Natural killer cell treated with Interleukin-12 subunit alpha and Interleukin-12 subunit beta and Interleukin-15 and Interleukin-18, amount 100 ng/mL, for 72 hours (primary cell): ENCODE measurements around the gene GALNT2. TPM values are rescaled to one million over a fixed set of nuclear protein-coding genes. Genes with fewer than 3 reads are reported as not detected.
A peak's percentile ranks its signal among the peaks of the same experiment; 100 is the strongest.

Source experiments
- ATAC-seq, 2 donors: fragments of 150-1000 bp; cut with Tn5 transposase in 1 of 2; sonication (Bioruptor Pico), chemical (Tn5 transposase) in 1 of 2; 2 replicates each; pipeline ENCODE4 v1.10.0; 2021
- DNase-seq: peaks from one replicate; pipeline ENCODE4 v3.0.0; 2022; ENCODE audit warnings: low spot score
- H3K27ac Mint-ChIP-seq, 2 donors: 1 replicate in 1 of 2; 2 replicates in 1 of 2; pipeline ENCODE4 v1.8.0; 2022; ENCODE audit warnings: mixed read lengths in 2 of 2, mild to moderate bottlenecking in 1 of 2, moderate library complexity in 1 of 2
- H3K27me3 Mint-ChIP-seq, 2 donors: 1 replicate in 1 of 2; 2 replicates in 1 of 2; pipeline ENCODE4 v1.8.0; 2022; ENCODE audit warnings: mixed read lengths in 2 of 2
- H3K36me3 Mint-ChIP-seq: one replicate; pipeline ENCODE4 v1.8.0; 2022; ENCODE audit warnings: mixed read lengths
- H3K4me1 Mint-ChIP-seq, 2 donors: 1 replicate in 1 of 2; 2 replicates in 1 of 2; pipeline ENCODE4 v1.8.0; 2022; ENCODE audit warnings: low read depth in 2 of 2, mixed read lengths in 2 of 2, mild to moderate bottlenecking in 1 of 2
- H3K4me3 Mint-ChIP-seq: one replicate; pipeline ENCODE4 v1.8.0; 2022; ENCODE audit warnings: mixed read lengths
- H3K9me3 Mint-ChIP-seq: 2 replicates; pipeline ENCODE4 v1.8.0; 2022; ENCODE audit warnings: mixed read lengths
- total RNA-seq, 2 donors: library from RNA; stranded (reverse); gene quantifications; one replicate each; pipeline ENCODE4 v1.2.3, GENCODE V29; 2022

GALNT2 gene
- total RNA-seq, 2 donors from 2014 or later, result 37.7 to 51.5 TPM

DNA sequence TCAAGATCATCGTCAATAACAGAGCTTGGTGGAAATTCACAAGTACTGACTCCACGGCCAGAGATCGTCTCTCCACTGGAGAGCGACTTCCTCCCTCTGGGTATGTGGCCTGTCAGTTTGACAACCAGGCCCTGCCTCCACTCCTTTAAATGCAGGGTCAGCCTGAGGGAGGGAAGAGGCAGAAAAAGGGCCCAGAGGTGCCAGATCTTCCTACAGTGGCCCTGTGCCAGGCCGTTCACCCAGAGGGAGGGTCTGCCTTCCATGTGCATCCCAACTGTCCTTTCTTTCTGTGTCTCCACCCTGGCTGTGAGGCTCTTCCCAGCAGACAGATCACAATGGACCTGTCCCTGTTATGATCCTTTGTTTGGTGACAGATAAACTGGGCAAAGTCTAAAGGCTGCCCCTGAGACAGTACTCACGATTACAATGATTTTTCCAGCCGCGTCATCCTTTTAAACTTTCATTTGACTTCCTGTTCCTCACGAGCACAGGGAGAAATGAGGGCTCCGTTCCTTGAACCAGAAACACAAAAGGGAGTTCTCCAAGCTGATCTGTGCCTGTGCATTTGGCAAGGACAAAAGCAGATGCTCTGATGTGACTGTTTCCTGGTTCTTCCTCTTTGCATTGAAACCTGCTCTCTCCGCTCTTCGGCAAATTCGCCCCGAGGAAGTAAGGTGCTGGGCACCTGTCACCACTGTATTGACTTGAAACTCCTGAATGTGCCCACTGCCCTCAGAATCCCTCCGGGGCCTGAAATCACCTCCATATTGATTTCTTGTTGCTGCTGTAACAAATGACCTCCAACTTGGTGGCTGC is 232.4 kb downstream of the GALNT2 start:
- H3K27me3 Mint-ChIP-seq, result peaks cover 0 to 7% of the 10 kb centered on the region in 2 donors
- no peaks in the 10 kb centered on the region for H3K9me3 Mint-ChIP-seq
- H3K4me3 Mint-ChIP-seq, result no peak overlapping the region
- DNase-seq (peak; percentile 18), ATAC-seq (no peak)
- H3K27ac Mint-ChIP-seq, result no peak overlapping the region
- H3K4me1 Mint-ChIP-seq, result peaks cover 5 to 9% of the 10 kb centered on the region in 2 donors
- no peaks in the 10 kb centered on the region for H3K36me3 Mint-ChIP-seq

GRCh38 chr1:230300322-230301301 is 233.6 kb downstream of the GALNT2 start:
- Mint-ChIP-seq H3K4me3 (no peak overlapping the region), H3K27me3 (peaks cover 0 to 3% of the 10 kb centered on the region in 2 donors), H3K27ac (no peak overlapping the region), H3K4me1 (peaks cover 5 to 9% of the 10 kb centered on the region in 2 donors), H3K9me3 (no peaks in the 10 kb centered on the region), H3K36me3 (no peaks in the 10 kb centered on the region)
- peak; percentile 53 for DNase-seq
- ATAC-seq, result peak in 1 of 2 donors; percentile 32

GRCh38 chr1:230301322-230301721 is 234.3 kb downstream of the GALNT2 start:
- Mint-ChIP-seq H3K9me3 (no peaks in the 10 kb centered on the region), H3K4me3 (no peak overlapping the region), H3K36me3 (no peaks in the 10 kb centered on the region), H3K4me1 (peaks cover 5 to 9% of the 10 kb centered on the region in 2 donors), H3K27me3 (peaks cover 0 to 3% of the 10 kb centered on the region in 2 donors), H3K27ac (no peak overlapping the region)
- DNase-seq (no peak), ATAC-seq (no peak)

DNA sequence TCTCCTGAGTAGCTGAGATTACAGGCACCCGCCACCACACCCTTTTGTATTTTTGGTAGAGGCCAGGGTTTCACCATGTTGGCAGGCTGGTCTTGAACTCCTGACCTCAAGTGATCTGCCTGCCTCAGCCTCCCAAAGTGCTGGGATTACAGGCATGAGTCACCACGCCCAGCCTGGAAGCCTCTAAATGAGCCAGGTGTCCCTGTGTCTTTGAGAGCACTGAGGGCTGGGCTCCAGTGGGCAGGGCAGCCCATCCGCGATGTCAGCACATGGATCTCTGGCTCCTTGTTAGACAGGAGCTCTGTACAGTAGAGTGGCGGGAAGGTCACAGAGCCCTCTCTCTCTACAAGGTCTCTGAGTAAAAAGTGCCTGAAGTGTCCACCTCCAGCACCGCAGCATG is 234.8 kb downstream of the GALNT2 start:
- ATAC-seq (no peak), DNase-seq (no peak)
- H3K9me3 Mint-ChIP-seq, result no peaks in the 10 kb centered on the region
- H3K36me3 Mint-ChIP-seq, result no peaks in the 10 kb centered on the region
- H3K4me1 Mint-ChIP-seq, result peaks cover 5 to 9% of the 10 kb centered on the region in 2 donors
- H3K4me3 Mint-ChIP-seq, result no peak overlapping the region
- no peak overlapping the region for H3K27ac Mint-ChIP-seq
- H3K27me3 Mint-ChIP-seq, result peaks cover 0 to 3% of the 10 kb centered on the region in 2 donors

- Mint-ChIP-seq H3K27ac (peak overlapping the region in 1 of 2 donors; percentile 3), H3K27me3 (peaks cover 0 to 3% of the 10 kb centered on the region in 2 donors), H3K9me3 (no peaks in the 10 kb centered on the region), H3K4me1 (peaks cover 8 to 9% of the 10 kb centered on the region in 2 donors), H3K36me3 (no peaks in the 10 kb centered on the region), H3K4me3 (no peak overlapping the region)
- no peak for DNase-seq
- ATAC-seq, result no peak
Measured at GRCh38 chr1:230303069-230303468, 236.0 kb downstream of the GALNT2 start.

DNA sequence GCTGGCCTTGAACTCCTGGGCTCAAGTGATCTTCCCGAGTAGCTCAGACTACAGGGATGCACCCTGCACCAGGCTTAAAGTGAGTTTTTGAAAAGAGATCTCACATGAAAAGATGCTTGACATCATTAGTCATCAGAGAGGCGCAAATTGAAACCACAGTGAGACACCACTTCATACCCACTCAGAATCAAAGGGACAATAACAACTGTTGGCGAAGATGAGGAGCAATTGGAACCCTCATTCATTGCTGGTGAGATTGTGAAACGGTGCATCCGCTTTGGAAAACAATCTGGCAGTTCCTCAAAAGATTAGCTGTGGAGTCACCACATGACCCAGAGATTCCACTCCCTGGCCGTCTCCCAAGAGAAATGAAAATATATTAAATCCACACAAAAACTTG is 236.8 kb downstream of the GALNT2 start:
- Mint-ChIP-seq H3K4me1 (peaks cover 8 to 9% of the 10 kb centered on the region in 2 donors), H3K27me3 (peaks cover 0 to 3% of the 10 kb centered on the region in 2 donors), H3K27ac (peak overlapping the region in 1 of 2 donors; percentile 3), H3K36me3 (no peaks in the 10 kb centered on the region), H3K4me3 (no peak overlapping the region), H3K9me3 (no peaks in the 10 kb centered on the region)
- ATAC-seq (no peak), DNase-seq (peak; percentile 10)

DNA sequence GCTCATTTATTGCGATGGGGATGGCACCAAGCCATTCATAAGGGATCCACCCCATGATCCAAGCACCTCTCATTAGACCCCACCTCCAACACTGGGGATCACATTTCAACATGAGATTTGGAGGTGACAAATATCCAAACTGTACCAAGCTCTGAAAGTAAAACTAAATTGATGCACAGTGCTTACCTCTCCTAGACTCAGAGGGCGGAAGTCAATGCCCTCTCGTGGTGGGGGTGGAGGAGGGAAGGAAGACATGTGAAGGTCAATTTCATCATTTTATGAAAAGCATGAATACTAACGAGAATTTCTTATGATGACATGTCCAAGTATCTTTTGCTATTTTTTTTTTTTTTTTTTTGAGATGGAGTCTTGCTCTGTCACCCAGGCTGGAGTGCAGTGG is 239.1 kb downstream of the GALNT2 start:
- ATAC-seq (peak; percentile 75 to 83), DNase-seq (peak; percentile 37)
- Mint-ChIP-seq H3K36me3 (no peaks in the 10 kb centered on the region), H3K4me3 (no peak overlapping the region), H3K9me3 (no peaks in the 10 kb centered on the region), H3K4me1 (peaks cover 10 to 14% of the 10 kb centered on the region in 2 donors), H3K27me3 (peaks cover 0 to 5% of the 10 kb centered on the region in 2 donors), H3K27ac (no peak overlapping the region)

DNA sequence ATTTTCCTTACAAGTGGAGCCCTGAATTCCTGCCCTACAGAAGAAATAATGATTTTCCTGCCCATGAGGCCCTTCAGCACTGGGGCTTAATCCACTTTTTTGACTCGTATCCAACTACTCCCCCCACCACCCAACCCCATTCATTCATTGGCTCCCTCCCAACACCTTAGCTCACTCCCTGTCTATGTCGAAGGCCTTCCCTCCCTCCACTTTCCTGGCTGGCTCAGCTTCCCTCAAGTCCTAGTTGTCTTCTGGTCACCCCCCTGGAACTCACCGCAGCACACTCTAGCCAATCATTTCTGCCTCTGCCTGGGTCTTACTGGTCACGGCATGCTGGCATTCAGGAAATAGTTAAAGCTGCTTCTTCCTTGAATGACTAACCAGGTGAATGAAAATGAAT is 240.2 kb downstream of the GALNT2 start:
- H3K4me1 Mint-ChIP-seq, result peaks cover 10 to 14% of the 10 kb centered on the region in 2 donors
- H3K4me3 Mint-ChIP-seq, result peak overlapping the region; percentile 12
- H3K36me3 Mint-ChIP-seq, result no peaks in the 10 kb centered on the region
- H3K27me3 Mint-ChIP-seq, result peaks cover 8 to 9% of the 10 kb centered on the region in 2 donors
- no peak overlapping the region for H3K27ac Mint-ChIP-seq
- DNase-seq (peak; percentile 23), ATAC-seq (no peak)
- H3K9me3 Mint-ChIP-seq, result no peaks in the 10 kb centered on the region

- no peak overlapping the region for H3K4me3 Mint-ChIP-seq
- ATAC-seq (no peak), DNase-seq (peak; percentile 13)
- peaks cover 10 to 14% of the 10 kb centered on the region in 2 donors for H3K4me1 Mint-ChIP-seq
- no peaks in the 10 kb centered on the region for H3K9me3 Mint-ChIP-seq
- no peak overlapping the region for H3K27ac Mint-ChIP-seq
- no peaks in the 10 kb centered on the region for H3K36me3 Mint-ChIP-seq
- peaks cover 8 to 9% of the 10 kb centered on the region in 2 donors for H3K27me3 Mint-ChIP-seq
Measured at GRCh38 chr1:230308039-230308438, 241.0 kb downstream of the GALNT2 start.

- no peak for ATAC-seq
- no peak overlapping the region for H3K4me3 Mint-ChIP-seq
- DNase-seq, result peak; percentile 35
- no peaks in the 10 kb centered on the region for H3K36me3 Mint-ChIP-seq
- H3K9me3 Mint-ChIP-seq, result no peaks in the 10 kb centered on the region
- peaks cover 6 to 10% of the 10 kb centered on the region in 2 donors for H3K4me1 Mint-ChIP-seq
- peaks cover 6 to 8% of the 10 kb centered on the region in 2 donors for H3K27me3 Mint-ChIP-seq
- no peak overlapping the region for H3K27ac Mint-ChIP-seq
Measured at GRCh38 chr1:230308821-230309220, 241.8 kb downstream of the GALNT2 start.

DNA sequence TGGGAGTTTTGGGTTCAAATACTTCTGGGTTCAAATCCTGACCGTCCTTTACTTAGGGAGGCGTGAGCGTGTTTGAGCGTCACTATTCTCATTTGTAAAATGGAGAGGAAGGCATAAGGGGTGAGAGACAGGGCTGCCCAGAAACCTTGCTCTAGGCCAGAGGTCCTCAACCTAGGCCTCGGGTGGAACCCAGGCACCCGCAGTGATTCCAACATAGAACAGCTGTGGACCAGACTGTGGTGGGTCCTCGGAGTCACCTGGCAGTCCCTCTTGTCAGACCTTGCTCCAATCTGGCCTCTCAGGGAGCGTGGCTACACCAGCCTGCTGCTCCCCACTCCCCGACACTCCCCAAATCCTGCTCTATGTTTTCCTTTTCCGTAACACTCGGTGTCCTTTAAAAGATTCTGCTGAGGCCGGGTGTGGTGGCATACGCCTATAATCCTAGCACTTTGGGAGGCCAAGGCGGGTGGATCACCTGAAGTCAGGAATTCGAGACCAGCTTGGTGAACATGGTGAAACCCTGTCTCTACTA is 242.7 kb downstream of the GALNT2 start:
- peak; percentile 57 for DNase-seq
- Mint-ChIP-seq H3K9me3 (no peaks in the 10 kb centered on the region), H3K27me3 (peaks cover 8% of the 10 kb centered on the region in 2 donors), H3K36me3 (no peaks in the 10 kb centered on the region), H3K4me1 (peaks cover 5% of the 10 kb centered on the region in 2 donors), H3K27ac (no peak overlapping the region), H3K4me3 (no peak overlapping the region)
- ATAC-seq, result no peak

GRCh38 chr1:230310381-230311163 is 243.5 kb downstream of the GALNT2 start:
- Mint-ChIP-seq H3K4me1 (peaks cover 5% of the 10 kb centered on the region in 2 donors), H3K9me3 (no peaks in the 10 kb centered on the region), H3K4me3 (no peak overlapping the region), H3K27ac (no peak overlapping the region), H3K27me3 (peaks cover 8% of the 10 kb centered on the region in 2 donors), H3K36me3 (no peaks in the 10 kb centered on the region)
- DNase-seq, result peak; percentile 66
- ATAC-seq, result peak; percentile 65 to 80

DNA sequence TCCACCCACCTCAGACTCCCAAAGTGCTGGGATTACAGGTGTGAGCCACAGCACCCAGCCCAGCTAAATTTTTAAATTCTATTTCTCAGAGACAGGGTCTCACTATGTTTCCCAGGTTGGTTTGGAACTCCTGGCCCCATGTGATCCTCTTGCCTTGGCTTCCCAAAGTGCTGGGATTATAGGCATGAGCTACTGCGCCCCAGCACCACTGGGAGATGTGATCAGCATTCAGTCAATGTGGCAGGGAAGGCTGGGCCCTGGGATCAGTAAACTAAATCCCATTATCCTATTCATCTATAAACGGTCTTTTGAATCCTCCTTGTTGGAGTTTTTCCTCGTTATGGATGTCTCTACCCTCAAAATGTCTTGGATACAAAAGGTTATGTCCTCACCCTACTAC is 245.6 kb downstream of the GALNT2 start:
- Mint-ChIP-seq H3K9me3 (no peaks in the 10 kb centered on the region), H3K4me3 (no peak overlapping the region), H3K36me3 (no peaks in the 10 kb centered on the region), H3K27ac (no peak overlapping the region), H3K4me1 (peaks cover 2 to 5% of the 10 kb centered on the region in 2 donors), H3K27me3 (peaks cover 8% of the 10 kb centered on the region in 2 donors)
- ATAC-seq, result no peak
- no peak for DNase-seq
